Smooth muscle cell (in vitro differentiated cells): ENCODE data around the gene AP1G1. TPM values are rescaled to one million over a fixed set of nuclear protein-coding genes. Genes with fewer than 3 reads are reported as not detected.

Source experiments
- DNase-seq: peaks from one replicate; lab custom pipeline; 2025; ENCODE audit not compliant: unreplicated experiment; lab: John Stamatoyannopoulos, UW
- H2AFZ ChIP-seq: fragments of 200-600 bp; sonication (generic); 2 replicates; pipeline ENCODE4 v1.6.0; 2016; ENCODE audit warnings: antibody characterized with exemption, low read depth, mild to moderate bottlenecking
- H3F3A ChIP-seq: fragments of 200-600 bp; sonication (generic); 2 replicates; pipeline ENCODE4 v1.6.0; 2017; ENCODE audit warnings: antibody characterized with exemption, low read depth
- H3K27ac ChIP-seq: fragments of 200-600 bp; sonication (generic); 2 replicates; pipeline ENCODE4 v1.5.1; 2016; ENCODE audit warnings: low read depth, mild to moderate bottlenecking
- H3K27me3 ChIP-seq: fragments of 200-600 bp; sonication (generic); 2 replicates; pipeline ENCODE4 v1.6.1; 2016; ENCODE audit warnings: low read depth, mild to moderate bottlenecking
- H3K36me3 ChIP-seq: fragments of 200-600 bp; sonication (generic); 2 replicates; pipeline ENCODE4 v1.5.1; 2016; ENCODE audit warnings: low read depth
- H3K4me1 ChIP-seq: fragments of 200-600 bp; sonication (generic); 2 replicates; pipeline ENCODE4 v1.5.1; 2016; ENCODE audit warnings: low read depth
- H3K4me2 ChIP-seq: fragments of 200-600 bp; sonication (generic); 2 replicates; pipeline ENCODE4 v1.6.0; 2016; ENCODE audit warnings: mild to moderate bottlenecking
- H3K4me3 ChIP-seq: fragments of 200-600 bp; sonication (generic); 2 replicates; pipeline ENCODE4 v1.5.1; 2016; ENCODE audit warnings: mild to moderate bottlenecking
- H3K79me2 ChIP-seq: fragments of 200-600 bp; sonication (generic); 2 replicates; pipeline ENCODE4 v1.6.0; 2016; ENCODE audit warnings: low read depth, mild to moderate bottlenecking
- H3K9ac ChIP-seq: fragments of 200-600 bp; sonication (generic); 2 replicates; pipeline ENCODE4 v1.6.0; 2016; ENCODE audit warnings: low read depth
- H3K9me3 ChIP-seq: fragments of 200-600 bp; sonication (generic); replicated peaks from 2 replicates; pipeline ENCODE4 v1.5.1; 2016; ENCODE audit warnings: low read depth
- H4K20me1 ChIP-seq: fragments of 200-600 bp; sonication (generic); 2 replicates; pipeline ENCODE4 v1.6.0; 2016; ENCODE audit warnings: low read depth
- WGBS: methylation state at CpG from one replicate; pipeline ENCODE4 v1.1.7; 2016; ENCODE audit warnings: low lambda C conversion rate; 5-methylcytosine and 5-hydroxymethylcytosine counted together
- polyA plus RNA-seq: library from polyadenylated mRNA; unstranded; fragments of >200 nt; fragmentation: Nextera tagmentation; extraction: Ambion mirVana; gene quantifications from 2 replicates; pipeline ENCODE4 v1.2.1, GENCODE V29; 2016
- total RNA-seq: library from RNA; depleted of rRNA; stranded (reverse); fragments of >200 nt; gene quantifications from 2 replicates; pipeline ENCODE4 v1.2.3, GENCODE V29; 2014
- TF ChIP-seq, protein P1 (sequence below): fragments of 200-600 bp; sonication (generic); IDR thresholded peaks from 2 replicates; pipeline ENCODE4 v1.5.1; 2017; ENCODE audit warnings: borderline replicate concordance, mild to moderate bottlenecking, antibody characterized with exemption; ENCODE audit not compliant: insufficient read depth, poor library complexity, severe bottlenecking

AP1G1 gene
- total and polyA plus RNA-seq, 2 experiments from 2014 or later = 17.1 to 84.4 TPM

DNA sequence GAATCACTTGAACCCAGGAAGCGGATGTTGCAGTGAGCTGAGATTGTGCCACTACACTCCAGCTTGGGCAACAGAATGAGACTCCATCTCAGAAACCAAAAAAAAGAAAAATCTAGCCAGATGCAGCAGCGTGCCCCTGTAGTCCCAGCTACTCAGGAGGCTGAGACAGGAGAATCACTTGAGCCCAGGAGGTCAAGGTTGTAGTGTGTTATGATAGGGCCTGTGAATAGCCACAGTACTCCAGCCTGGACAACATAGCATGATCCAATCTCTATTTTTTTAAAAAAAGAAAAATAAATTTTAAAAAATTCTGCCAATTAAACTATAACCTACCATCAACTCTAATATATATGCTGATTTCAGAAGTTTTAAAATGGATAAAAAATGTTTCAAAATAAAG, 99.9 kb downstream of the AP1G1 start:
- Histone ChIP-seq H2AFZ (no peak overlapping the region), H3K79me2 (peaks cover 47% of the 10 kb centered on the region), H4K20me1 (peaks cover 62% of the 10 kb centered on the region), H3K36me3 (no peaks in the 10 kb centered on the region), H3K4me3 (no peak overlapping the region), H3K27me3 (no peaks in the 10 kb centered on the region), H3K4me1 (peaks cover 10% of the 10 kb centered on the region), H3K9me3 (no peaks in the 10 kb centered on the region), H3K27ac (peak overlapping the region; percentile 14), H3K9ac (no peak overlapping the region), H3K4me2 (peak overlapping the region; percentile 37), H3F3A (no peaks in the 10 kb centered on the region)
- no peak for DNase-seq
- 97% methylated on average over 2 of the region's 2 CpGs for WGBS
- TF ChIP-seq, protein P1, sequence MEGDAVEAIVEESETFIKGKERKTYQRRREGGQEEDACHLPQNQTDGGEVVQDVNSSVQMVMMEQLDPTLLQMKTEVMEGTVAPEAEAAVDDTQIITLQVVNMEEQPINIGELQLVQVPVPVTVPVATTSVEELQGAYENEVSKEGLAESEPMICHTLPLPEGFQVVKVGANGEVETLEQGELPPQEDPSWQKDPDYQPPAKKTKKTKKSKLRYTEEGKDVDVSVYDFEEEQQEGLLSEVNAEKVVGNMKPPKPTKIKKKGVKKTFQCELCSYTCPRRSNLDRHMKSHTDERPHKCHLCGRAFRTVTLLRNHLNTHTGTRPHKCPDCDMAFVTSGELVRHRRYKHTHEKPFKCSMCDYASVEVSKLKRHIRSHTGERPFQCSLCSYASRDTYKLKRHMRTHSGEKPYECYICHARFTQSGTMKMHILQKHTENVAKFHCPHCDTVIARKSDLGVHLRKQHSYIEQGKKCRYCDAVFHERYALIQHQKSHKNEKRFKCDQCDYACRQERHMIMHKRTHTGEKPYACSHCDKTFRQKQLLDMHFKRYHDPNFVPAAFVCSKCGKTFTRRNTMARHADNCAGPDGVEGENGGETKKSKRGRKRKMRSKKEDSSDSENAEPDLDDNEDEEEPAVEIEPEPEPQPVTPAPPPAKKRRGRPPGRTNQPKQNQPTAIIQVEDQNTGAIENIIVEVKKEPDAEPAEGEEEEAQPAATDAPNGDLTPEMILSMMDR = no peak

DNA sequence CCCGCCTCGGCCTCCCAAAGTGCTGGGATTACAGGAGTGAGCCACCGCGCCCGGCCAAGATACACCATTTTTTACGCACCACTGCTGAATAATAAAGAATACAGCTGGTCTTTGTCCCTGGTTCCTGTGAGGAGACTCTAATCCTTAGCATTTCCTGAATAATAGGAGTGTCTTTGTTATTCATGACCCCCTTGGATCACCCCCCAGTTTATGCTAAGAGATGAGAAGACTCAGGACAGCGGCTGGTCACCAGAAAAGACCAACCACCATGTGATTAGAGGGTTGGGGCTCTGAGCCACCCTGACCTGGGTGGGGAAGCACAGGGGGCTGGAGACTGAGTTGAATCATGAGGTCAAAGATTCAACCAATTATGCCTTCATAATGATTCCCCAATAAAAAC, 101.4 kb downstream of the AP1G1 start:
- Histone ChIP-seq H4K20me1 (peaks cover 47% of the 10 kb centered on the region), H2AFZ (no peak overlapping the region), H3K4me2 (no peak overlapping the region), H3K27ac (peak overlapping the region; percentile 14), H3K9ac (no peak overlapping the region), H3K27me3 (no peaks in the 10 kb centered on the region), H3K36me3 (no peaks in the 10 kb centered on the region), H3F3A (no peaks in the 10 kb centered on the region), H3K4me3 (no peak overlapping the region), H3K79me2 (peaks cover 42% of the 10 kb centered on the region), H3K9me3 (no peaks in the 10 kb centered on the region), H3K4me1 (peaks cover 10% of the 10 kb centered on the region)
- 81% methylated on average over 5 of the region's 7 CpGs for WGBS
- TF ChIP-seq, protein P1 = no peak
- no peak for DNase-seq

DNA sequence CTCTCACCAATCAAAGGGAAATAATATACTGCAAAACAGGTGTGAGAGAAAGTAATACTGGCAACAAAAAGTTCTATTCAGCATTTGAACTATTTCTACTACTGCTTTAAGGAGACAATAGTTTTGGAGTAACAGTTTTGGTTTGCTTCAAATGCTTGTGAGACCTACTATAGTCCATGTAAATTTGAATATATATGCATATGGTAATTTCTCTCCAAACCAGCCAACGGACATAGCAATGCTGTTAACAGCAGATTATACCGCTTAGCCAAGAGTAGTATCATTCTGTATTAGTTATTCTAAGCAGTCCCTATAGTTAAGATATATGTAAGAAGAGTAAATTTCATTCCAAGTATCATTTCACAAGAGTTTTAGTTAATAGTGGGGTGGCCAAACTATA, 102.6 kb downstream of the AP1G1 start:
- peaks cover 37% of the 10 kb centered on the region for H4K20me1 ChIP-seq
- 94% methylated on average over 2 of the region's 2 CpGs for WGBS
- H3K27ac ChIP-seq = no peak overlapping the region
- H3K27me3 ChIP-seq = no peaks in the 10 kb centered on the region
- no peak overlapping the region for H3K4me2 ChIP-seq
- H3K4me3 ChIP-seq = no peak overlapping the region
- no peaks in the 10 kb centered on the region for H3K36me3 ChIP-seq
- peaks cover 38% of the 10 kb centered on the region for H3K79me2 ChIP-seq
- H3K9me3 ChIP-seq = no peaks in the 10 kb centered on the region
- no peak overlapping the region for H2AFZ ChIP-seq
- no peak overlapping the region for H3K9ac ChIP-seq
- H3F3A ChIP-seq = no peaks in the 10 kb centered on the region
- peaks cover 10% of the 10 kb centered on the region for H3K4me1 ChIP-seq
- no peak for DNase-seq
- TF ChIP-seq, protein P1 = no peak

DNA sequence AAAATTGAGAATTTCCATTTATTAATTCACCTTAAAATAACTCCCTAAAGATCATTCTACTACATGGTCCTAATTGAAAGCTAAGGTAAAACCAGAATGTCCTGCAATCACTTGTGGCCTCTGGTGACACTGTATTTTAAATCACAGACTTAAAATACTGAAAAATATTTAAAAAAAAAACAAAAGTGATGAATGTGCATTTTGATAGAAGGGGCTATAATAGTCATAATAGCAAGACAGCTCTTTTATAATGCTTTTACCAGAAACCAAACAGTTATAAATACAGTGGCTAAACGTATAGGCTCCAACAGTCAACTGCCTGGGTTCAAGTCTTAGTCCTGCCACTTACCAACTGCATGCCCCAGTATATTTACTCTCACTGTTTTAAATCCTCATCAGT, 105.3 kb downstream of the AP1G1 start:
- TF ChIP-seq, protein P1 = no peak
- Histone ChIP-seq H3K27me3 (no peaks in the 10 kb centered on the region), H3K27ac (no peak overlapping the region), H3K79me2 (peaks cover 28% of the 10 kb centered on the region), H3K9me3 (no peaks in the 10 kb centered on the region), H3K4me2 (no peak overlapping the region), H3K36me3 (no peaks in the 10 kb centered on the region), H4K20me1 (peaks cover 23% of the 10 kb centered on the region), H3K4me3 (no peak overlapping the region), H3K9ac (no peak overlapping the region), H3K4me1 (peaks cover 3% of the 10 kb centered on the region), H2AFZ (no peak overlapping the region), H3F3A (no peaks in the 10 kb centered on the region)
- WGBS = 96% methylated on average over 1 of the region's 1 CpG
- no peak for DNase-seq
